GM04503 (cell line): ENCODE results near the gene ASB1.
"Not testable (repeated sequence)": the region's sequence is repeated elsewhere in the genome, so short reads cannot be mapped to it uniquely, and the experiment has no call there.

ENCODE experiments used
- DNase-seq: peaks from one replicate; pipeline ENCODE4 v3.0.0-alpha.2; 2012; ENCODE audit warnings: low read depth

Gene ASB1

GRCh38 chr2:238423561-238424312 lies 3.0 kb upstream of the ASB1 start:
- no peak for DNase-seq

GRCh38 chr2:238424313-238424700 lies 2.4 kb upstream of the ASB1 start:
- no peak for DNase-seq

- DNase-seq, result no peak
These were observed 1.2 kb upstream of the ASB1 start for GRCh38 chr2:238425505-238425978.

GRCh38 chr2:238425979-238426567 lies 654 bp upstream of the ASB1 start:
- DNase-seq, result no peak

GRCh38 chr2:238427435-238428162 lies 872 bp downstream of the ASB1 start:
- no peak for DNase-seq

GRCh38 chr2:238428866-238429265 lies 2.1 kb downstream of the ASB1 start:
- no peak for DNase-seq

GRCh38 chr2:238430781-238431180 lies 4.1 kb downstream of the ASB1 start:
- no peak for DNase-seq

- DNase-seq, result no peak
These were observed 4.7 kb downstream of the ASB1 start for GRCh38 chr2:238431456-238431855.

- DNase-seq, result no peak
These were observed 6.7 kb downstream of the ASB1 start for GRCh38 chr2:238433300-238433915.

- DNase-seq, result peak; percentile 86
These were observed 7.5 kb downstream of the ASB1 start for GRCh38 chr2:238433941-238434845.

GRCh38 chr2:238434846-238435751 lies 8.4 kb downstream of the ASB1 start:
- DNase-seq, result no peak

GRCh38 chr2:238435752-238436096 lies 9.0 kb downstream of the ASB1 start:
- no peak for DNase-seq

- peak; percentile 79 for DNase-seq
These were observed 12.4 kb downstream of the ASB1 start for GRCh38 chr2:238438856-238439849.

- DNase-seq, result no peak
These were observed 13.2 kb downstream of the ASB1 start for GRCh38 chr2:238439917-238440316.

GRCh38 chr2:238440331-238440730 lies 13.6 kb downstream of the ASB1 start:
- no peak for DNase-seq

- no peak for DNase-seq
These were observed 14.0 kb downstream of the ASB1 start for GRCh38 chr2:238440767-238441166.

- no peak for DNase-seq
These were observed 14.8 kb downstream of the ASB1 start for GRCh38 chr2:238441262-238442114.

GRCh38 chr2:238442257-238442656 lies 15.5 kb downstream of the ASB1 start:
- DNase-seq, result not testable (repeated sequence)
